Non-pigmented ciliary epithelial cell (primary cell): ENCODE results near the gene ITGAD.

ENCODE experiments used
- DNase-seq: peaks from one replicate; pipeline ENCODE4 v3.0.0-alpha.2; 2010; ENCODE audit warnings: low read depth

ITGAD gene

GRCh38 chr16:31393056-31393455 is at the start of gene ITGAD:
TSS of gene ITGAD (plus strand) at chr16:31393335. CDS start at chr16:31393361, 26 bp downstream.
- no peak for DNase-seq

DNA sequence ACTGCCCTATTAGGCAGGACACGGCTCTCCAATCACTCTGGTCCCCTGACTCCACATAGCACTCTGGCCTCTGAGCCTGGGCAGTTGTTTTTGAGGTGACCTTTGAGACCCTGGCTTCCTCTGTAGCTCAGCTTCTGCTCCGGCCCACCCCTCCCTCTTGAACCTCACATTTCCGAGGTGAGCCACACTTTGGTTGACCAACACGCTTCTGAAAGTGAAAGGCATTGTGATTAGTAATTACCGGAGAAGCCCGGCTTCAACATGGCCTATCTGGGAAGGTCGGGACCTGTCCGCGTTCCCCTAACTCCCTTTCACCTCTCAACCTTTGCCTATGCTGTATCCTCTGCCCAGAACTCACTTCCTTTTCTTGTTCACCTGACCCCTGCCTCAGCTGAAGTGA is 48.4 kb upstream of the ITGAD start:
- no peak for DNase-seq

DNA sequence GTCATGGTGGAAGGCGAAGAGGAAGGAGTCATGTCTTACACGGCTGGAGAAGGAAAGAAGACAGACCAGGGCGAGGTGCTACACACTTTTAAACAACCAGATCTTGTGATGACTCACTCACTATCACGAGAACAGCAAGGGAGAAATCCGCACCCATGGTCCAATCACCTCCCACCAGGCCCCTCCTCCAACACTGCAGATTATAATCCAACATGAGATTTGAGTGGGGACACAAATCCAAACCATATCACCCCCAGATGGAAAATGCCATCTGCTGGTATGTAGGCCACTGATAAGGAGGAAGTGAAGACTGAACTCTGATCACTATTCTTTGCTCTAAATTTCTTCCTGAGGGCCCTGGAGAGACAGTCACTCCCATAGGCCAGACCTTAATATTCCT is 45.7 kb upstream of the ITGAD start:
- DNase-seq: no peak

DNA sequence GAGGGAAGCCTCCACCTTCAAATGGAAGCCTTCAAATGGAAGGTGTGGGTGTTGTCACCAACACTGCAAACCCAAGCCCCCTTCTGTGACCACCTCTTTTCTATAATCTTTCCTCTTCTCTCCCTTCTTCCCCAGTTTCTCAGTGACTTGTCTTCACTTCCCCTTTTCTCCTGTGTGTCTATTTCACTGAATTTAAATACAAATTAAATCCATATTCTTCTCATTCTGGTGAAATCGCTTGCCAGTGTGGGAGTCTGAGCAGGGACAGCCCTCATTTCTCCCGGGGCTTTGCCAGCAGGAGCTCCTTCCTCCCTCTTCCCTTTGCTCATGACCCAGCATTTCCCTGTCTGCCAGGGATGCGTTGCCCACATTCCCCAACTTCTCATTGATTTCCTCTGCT is 44.6 kb upstream of the ITGAD start:
- no peak for DNase-seq

GRCh38 chr16:31350275-31351005 is 42.7 kb upstream of the ITGAD start:
- DNase-seq: no peak

DNA sequence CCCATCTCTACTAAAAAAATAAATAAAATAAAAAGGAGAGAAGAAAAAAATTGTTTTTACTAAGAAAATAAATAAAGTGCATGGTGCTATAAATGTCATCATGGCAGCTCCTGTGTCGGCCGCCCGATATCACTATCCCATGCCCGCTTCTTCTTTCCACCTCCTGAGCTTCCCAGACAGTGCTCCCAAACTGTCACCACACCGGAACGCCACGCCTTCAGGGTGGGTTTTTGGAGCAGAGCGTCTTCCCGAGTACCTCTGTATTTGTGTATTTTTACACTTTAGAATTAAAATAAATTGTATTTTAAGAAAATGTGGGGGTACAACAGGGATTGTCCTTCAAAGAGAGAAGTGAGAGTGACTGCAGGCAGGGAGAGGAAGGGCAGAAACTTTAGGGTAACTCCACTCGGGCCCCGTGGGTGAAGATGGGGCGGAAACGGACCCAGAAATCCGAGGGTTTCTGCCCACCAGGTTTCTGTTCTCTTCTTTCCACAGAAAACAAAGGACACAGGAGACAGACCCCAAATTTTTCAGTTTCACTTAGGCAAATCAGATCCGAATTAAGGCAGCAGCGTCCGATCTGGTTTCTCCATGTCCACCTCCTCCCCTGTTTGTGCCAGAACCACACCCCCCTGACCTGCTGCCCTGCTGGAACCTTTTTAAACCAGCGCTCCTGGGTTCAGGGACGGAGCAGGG is 41.7 kb upstream of the ITGAD start:
- DNase-seq: no peak

GRCh38 chr16:31351942-31352325 is 41.2 kb upstream of the ITGAD start:
- DNase-seq: no peak

GRCh38 chr16:31352376-31353115 is 40.6 kb upstream of the ITGAD start:
- no peak for DNase-seq

DNA sequence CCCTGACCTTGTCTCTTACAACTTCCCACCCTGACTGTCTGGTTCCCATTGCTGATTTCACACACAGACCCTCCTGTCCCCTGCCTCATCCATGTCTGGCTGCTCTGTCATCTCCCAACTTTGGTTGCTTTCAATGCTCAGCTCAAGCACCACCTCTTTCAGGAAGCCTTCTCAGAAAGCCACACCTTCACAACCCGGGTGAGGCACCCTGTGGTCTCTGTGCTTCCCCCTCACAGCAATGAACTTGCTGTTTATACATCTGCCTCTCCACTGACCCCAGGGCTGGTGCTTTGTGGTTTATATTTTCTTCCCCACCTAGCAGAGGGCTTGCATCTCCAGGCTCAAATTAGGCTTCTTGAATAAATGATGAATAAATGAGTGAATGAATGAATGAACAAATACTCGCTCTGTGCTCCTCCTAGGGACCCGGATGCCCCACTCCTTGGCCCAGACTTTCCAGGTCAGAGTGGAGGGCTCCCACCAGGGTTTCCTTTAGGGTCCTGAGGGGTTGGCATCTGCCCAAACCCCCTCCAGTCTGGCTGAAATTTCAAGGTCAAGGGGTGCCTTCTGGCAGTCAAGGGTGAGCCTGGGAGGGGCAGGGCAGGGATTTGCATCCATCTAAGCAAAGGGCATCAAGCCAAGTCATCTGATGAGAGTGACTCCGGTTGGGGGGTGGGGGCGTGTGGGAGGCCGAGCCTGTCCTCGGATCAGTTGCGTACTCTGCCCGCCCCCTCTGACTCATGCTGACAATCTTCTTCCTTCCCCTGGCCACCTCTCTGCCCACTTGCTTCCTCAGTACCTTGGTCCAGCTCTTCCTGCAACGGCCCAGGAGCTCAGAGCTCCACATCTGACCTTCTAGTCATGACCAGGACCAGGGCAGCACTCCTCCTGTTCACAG is 38.5 kb upstream of the ITGAD start, which contains the start of gene ITGAX:
ITGAX (plus strand) TSS at position 783 of the 898 bp plus-strand sequence; CDS start at position 862, 79 bp downstream.
- DNase-seq: no peak

DNA sequence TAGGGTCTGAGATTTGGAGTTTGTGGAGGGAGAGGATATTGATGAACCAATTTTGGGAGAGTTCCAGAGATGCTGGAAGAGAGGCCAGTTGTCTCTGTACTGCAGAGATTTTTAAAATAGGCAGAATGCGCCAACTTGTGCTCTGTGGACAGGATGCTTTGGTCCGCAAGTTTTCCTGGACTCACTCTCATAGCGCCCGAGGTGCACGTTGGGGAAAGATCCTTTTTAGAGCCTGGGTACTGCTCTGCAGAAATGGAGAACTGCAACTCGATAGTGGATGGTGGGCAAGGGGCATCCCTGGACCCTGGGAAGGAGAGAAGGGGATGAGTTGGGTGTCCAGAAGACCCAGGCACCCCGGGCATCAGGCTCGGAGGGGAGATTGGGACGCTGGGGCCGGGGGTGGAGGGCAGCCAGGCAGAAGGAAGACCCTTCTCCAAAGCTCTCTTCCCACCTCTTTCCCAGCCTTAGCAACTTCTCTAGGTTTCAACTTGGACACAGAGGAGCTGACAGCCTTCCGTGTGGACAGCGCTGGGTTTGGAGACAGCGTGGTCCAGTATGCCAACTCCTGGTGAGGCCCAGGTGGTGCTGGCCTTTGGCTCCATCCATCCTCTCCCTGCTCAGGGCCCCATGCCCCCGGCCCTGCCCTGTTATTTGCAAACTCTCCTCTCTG is 37.6 kb upstream of the ITGAD start:
- no peak for DNase-seq

DNA sequence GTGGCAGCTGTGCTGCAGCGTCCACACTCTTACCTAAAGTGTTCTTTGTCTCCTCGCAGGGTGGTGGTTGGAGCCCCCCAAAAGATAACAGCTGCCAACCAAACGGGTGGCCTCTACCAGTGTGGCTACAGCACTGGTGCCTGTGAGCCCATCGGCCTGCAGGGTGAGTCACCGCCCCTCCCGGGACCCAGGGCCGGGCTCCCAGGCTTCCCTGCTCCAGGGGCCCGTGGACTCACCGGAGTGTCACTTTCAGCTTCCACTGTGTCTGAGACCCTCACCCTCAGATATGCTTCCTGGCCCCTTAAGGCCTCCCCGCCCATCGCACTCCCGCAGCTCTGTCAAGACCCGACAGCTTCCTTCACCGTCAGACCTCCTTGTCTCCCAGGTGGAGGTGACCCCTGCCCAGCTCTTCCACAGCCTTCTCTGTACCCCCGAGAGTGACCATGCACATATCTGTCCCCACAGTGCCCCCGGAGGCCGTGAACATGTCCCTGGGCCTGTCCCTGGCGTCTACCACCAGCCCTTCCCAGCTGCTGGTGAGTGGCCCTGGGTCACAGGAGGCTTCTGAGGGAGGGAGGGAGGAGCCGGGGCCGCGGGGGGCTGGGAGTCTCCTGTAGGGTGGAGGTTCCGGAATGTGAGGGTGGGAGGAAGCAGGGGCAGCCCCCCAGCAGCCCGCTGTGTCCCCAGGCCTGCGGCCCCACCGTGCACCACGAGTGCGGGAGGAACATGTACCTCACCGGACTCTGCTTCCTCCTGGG is 36.4 kb upstream of the ITGAD start:
- DNase-seq: no peak

- DNase-seq: no peak
These were observed 35.6 kb upstream of the ITGAD start for GRCh38 chr16:31357324-31358109.

GRCh38 chr16:31360251-31360650 is 32.9 kb upstream of the ITGAD start:
- DNase-seq: no peak

- no peak for DNase-seq
These were observed 31.7 kb upstream of the ITGAD start for GRCh38 chr16:31361201-31362110.

DNA sequence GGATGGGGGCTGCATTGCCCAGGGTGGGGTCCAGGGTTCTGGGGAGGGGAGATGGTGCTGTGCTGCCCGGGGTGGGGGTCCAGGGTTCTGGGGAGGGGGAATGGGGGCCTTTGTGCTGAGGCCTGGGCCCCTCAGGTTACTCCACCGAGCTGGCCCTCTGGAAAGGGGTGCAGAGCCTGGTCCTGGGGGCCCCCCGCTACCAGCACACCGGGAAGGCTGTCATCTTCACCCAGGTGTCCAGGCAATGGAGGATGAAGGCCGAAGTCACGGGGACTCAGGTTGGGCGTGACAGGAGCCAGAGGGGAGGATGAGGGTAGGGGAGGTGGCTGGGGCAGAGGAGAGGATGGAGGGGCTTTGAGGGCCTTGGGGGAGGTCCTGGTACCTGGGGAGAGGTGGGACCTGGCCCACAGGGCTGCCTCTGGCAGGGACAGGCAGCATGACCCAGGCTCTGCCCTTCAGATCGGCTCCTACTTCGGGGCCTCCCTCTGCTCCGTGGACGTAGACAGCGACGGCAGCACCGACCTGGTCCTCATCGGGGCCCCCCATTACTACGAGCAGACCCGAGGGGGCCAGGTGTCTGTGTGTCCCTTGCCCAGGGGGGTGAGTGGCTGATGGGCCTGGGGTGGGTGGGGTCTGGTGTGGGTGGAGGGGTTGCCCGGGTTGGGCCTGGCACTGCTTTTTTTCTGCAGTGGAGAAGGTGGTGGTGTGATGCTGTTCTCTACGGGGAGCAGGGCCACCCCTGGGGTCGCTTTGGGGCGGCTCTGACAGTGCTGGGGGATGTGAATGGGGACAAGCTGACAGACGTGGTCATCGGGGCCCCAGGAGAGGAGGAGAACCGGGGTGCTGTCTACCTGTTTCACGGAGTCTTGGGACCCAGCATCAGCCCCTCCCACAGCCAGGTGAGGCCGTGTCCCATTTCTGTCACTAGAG is 30.4 kb upstream of the ITGAD start:
- no peak for DNase-seq

DNA sequence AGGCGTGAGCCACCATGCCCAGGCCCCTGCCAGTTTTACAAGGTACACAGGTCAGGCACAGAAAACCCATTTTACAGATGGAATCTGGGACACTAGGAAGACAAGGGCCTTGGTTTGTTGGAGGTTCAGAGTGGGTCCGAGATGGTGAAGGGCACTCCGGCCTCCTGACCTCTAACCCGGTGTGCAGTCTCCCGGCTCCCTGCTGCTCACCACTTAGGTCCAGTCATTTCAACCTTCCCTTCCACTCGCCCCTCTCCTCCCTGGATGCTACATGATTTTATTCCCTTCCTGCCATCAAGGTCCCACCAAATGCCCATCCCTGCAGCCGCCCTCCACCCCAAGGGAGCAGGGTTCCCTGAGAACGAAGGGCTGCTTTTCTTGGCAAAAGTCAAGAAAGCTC is 29.4 kb upstream of the ITGAD start:
- no peak for DNase-seq

DNA sequence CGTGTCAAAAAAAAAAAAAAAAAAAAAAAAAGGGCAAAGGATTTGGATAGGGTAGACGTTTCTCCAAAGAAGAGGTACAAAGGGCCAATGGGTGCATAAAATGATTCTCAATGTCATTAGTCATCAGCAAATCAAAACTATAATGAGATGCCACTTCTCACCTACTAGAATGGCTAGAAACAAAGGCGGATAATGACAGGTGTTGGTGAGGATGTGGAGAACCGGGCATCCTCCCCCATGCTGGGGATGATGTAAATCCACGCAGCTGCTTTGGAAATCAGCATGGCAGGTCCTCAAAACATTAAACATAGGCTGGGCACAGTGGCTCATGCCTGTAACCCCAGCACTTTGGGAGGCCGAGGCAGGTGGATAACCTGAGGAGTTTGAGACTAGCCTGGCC is 28.7 kb upstream of the ITGAD start:
- no peak for DNase-seq
